ENCODE measurements around the gene NEAT1.

NEAT1 gene

DNA sequence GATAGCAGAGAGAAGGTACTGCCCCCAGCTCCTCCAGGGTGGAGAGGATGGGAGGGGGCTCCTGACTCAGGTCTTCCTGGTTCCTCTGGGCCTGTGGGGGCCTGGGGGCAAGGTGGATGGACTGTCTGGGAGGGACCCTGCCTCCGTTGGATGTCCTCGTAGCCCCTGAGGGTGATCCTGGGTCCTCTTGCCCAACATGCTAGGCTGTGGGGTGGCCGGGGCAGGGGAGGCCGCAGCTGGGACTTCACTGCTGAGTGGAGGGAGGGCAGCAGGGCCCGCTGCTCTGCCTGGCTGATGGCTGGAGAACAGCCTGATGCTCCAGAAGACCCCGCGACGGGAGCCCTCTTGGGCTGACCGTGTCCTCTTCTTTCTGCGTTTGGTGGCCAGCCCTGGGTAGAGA lies 22.8 kb upstream of the NEAT1 start:
- no peak overlapping the region for H3K27ac ChIP-seq (ENCODE audit: low read depth, low read length)
- peaks cover 26% of the 10 kb centered on the region for H3K36me3 ChIP-seq (ENCODE audit: insufficient read depth, low read length)
- H3K9ac ChIP-seq (ENCODE audit: low read depth, low read length): no peak overlapping the region
- H3K4me1 ChIP-seq (ENCODE audit: insufficient read depth, low read length): 0 out of 2 replicates have a peak, but pooled peaks cover 4% of the 10 kb centered on the region
- H3K27me3 ChIP-seq (ENCODE audit: insufficient read depth, low read length): no peaks in the 10 kb centered on the region
- no peaks in the 10 kb centered on the region for H3K9me3 ChIP-seq (ENCODE audit: insufficient read depth, low read depth, low read length)
- WGBS: 95% methylated on average over 10 of the region's 10 CpGs
- no peak overlapping the region for H3K4me3 ChIP-seq (ENCODE audit: low read length)

DNA sequence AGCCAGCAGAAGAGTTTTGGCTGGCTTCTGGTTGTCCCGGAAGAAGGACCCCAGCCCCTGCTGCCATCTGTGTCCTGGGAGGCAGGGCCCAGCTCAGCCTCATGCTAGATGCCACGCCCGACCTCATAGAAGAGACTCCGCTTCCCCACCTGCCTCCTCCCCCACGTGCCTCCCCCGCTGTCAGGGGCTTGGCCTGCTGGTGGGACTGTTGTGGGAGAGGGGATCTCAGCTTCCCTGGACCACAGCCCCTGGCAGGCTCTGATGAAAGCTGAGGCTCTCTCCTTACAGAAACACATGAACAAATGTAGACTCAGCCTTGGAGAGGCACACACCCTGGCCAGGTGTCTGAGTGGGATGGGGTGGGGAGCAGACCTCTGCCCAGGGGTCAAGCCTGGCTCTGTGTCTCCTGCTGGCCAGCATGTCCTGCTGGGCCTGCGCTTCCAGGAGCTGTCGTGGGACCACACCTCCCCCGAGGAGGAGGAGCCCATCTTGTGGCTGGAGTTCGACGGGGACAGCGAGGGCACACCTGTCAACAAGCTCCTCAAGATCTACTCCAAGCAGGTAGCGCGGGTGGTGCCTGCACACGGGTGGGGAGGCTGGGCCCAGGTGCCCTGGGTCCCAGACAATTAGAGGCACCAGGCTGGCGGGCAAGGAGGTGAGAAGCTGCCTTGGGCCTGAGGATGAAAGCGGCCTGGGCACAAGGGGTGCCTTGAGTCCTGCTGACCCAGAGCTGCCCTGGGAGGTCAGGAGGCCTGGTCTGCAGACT lies 22.1 kb upstream of the NEAT1 start:
- no peaks in the 10 kb centered on the region for H3K27me3 ChIP-seq (ENCODE audit: insufficient read depth, low read length)
- WGBS: 88% methylated on average over 15 of the region's 17 CpGs

DNA sequence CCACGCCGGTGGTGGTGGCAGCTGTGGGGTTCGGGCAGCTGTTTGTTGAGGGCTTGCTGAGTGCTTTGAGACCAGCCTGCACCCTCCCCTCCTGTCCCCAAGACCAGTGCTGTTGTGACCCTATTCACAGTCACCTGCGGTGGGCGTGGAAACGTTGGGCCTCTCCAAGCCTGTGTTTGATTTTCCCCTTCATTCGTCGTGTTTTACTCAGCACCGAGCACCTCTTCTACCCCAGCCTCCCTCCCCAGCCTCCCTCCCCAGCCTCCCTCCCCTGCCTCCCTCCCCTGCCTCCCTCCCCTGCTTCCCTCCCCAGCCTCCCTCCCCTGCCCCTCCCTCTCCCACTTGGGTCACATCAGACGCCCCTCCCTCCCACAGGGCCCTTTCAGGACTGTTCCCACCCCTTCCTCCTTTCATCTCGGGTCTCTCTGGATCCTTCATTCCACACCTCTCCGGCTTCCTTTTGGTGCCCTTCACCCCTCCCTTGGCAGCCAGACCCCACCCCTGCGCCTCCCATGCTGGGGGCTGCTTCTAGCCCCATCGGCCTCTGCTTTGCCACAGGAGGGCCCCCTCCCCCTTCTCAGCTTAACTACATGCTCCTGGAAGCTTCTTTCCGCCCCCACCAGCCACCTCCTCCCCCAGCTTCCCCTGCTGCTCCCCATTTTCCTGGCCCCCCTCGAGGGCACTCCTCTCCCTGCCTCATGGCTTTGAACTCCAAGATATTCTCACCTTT lies 21.4 kb upstream of the NEAT1 start:
- Histone ChIP-seq H3K27me3 (ENCODE audit: insufficient read depth, low read length) (no peaks in the 10 kb centered on the region), H3K9ac (ENCODE audit: low read depth, low read length) (no peak overlapping the region), H3K36me3 (ENCODE audit: insufficient read depth, low read length) (peaks cover 33% of the 10 kb centered on the region), H3K9me3 (ENCODE audit: insufficient read depth, low read depth, low read length) (no peaks in the 10 kb centered on the region), H3K27ac (ENCODE audit: low read depth, low read length) (no peak overlapping the region), H3K4me1 (ENCODE audit: insufficient read depth, low read length) (0 out of 2 replicates have a peak, but pooled peaks cover 4% of the 10 kb centered on the region), H3K4me3 (ENCODE audit: low read length) (no peak overlapping the region)
- 75% methylated on average over 16 of the region's 16 CpGs for WGBS

More for the DNA sequence above, 22.1 kb upstream of the NEAT1 start:
- Histone ChIP-seq H3K4me1 (ENCODE audit: insufficient read depth, low read length) (0 out of 2 replicates have a peak, but pooled peaks cover 4% of the 10 kb centered on the region), H3K27ac (ENCODE audit: low read depth, low read length) (no peak overlapping the region), H3K9me3 (ENCODE audit: insufficient read depth, low read depth, low read length) (no peaks in the 10 kb centered on the region), H3K4me3 (ENCODE audit: low read length) (no peak overlapping the region), H3K36me3 (ENCODE audit: insufficient read depth, low read length) (peaks cover 31% of the 10 kb centered on the region), H3K9ac (ENCODE audit: low read depth, low read length) (no peak overlapping the region)

DNA sequence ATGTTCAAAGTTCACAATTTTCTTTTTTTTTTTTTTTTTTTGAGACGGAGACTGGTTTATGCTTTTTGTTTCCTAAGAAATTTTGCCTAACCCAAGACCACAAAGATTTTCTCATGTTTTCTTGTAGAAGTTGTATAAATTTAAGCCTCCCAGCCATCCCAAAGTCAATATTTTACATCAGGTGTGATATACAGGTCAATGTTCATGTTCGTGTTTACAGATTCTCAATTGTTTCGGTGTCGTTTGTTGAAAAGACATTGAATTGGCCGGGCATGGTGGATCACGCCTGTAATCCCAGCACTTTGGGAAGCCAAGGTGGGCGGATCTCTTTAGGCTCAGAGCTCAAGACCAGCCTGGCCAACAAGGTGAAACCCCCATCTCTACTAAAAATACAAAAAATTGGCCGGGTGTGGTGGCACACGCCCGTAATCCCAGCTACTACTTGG lies 20.8 kb upstream of the NEAT1 start:
- Histone ChIP-seq H3K9ac (ENCODE audit: low read depth, low read length) (no peak overlapping the region), H3K27me3 (ENCODE audit: insufficient read depth, low read length) (no peaks in the 10 kb centered on the region), H3K36me3 (ENCODE audit: insufficient read depth, low read length) (peaks cover 33% of the 10 kb centered on the region), H3K4me1 (ENCODE audit: insufficient read depth, low read length) (0 out of 2 replicates have a peak, but pooled peaks cover 4% of the 10 kb centered on the region), H3K9me3 (ENCODE audit: insufficient read depth, low read depth, low read length) (no peaks in the 10 kb centered on the region), H3K27ac (ENCODE audit: low read depth, low read length) (no peak overlapping the region), H3K4me3 (ENCODE audit: low read length) (no peak overlapping the region)
- 94% methylated on average over 9 of the region's 10 CpGs for WGBS

DNA sequence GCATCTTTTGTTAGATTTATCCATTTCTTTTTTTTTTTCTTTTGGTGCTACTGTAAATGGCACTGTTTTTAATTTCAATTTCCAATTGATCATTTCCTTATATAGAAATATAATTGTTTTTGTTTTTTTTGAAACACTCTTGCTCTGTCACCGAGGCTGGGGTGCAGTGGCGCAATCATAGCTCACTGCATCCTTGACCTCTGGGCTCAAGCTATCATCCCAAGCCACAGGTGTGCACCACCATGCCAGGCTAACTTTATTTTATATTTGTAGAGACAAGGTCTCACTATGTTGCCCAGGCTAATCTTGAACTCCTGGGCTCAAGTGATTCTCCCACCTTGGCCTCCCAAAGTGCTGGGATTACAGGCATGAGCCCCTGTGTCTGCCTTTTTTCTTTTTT lies 19.8 kb upstream of the NEAT1 start:
- Histone ChIP-seq H3K9me3 (ENCODE audit: insufficient read depth, low read depth, low read length) (no peaks in the 10 kb centered on the region), H3K27ac (ENCODE audit: low read depth, low read length) (no peak overlapping the region), H3K36me3 (ENCODE audit: insufficient read depth, low read length) (peaks cover 26% of the 10 kb centered on the region), H3K4me3 (ENCODE audit: low read length) (no peak overlapping the region), H3K27me3 (ENCODE audit: insufficient read depth, low read length) (no peaks in the 10 kb centered on the region), H3K4me1 (ENCODE audit: insufficient read depth, low read length) (0 out of 2 replicates have a peak, but pooled peaks cover 4% of the 10 kb centered on the region), H3K9ac (ENCODE audit: low read depth, low read length) (no peak overlapping the region)
- WGBS: 87% methylated on average over 2 of the region's 2 CpGs

DNA sequence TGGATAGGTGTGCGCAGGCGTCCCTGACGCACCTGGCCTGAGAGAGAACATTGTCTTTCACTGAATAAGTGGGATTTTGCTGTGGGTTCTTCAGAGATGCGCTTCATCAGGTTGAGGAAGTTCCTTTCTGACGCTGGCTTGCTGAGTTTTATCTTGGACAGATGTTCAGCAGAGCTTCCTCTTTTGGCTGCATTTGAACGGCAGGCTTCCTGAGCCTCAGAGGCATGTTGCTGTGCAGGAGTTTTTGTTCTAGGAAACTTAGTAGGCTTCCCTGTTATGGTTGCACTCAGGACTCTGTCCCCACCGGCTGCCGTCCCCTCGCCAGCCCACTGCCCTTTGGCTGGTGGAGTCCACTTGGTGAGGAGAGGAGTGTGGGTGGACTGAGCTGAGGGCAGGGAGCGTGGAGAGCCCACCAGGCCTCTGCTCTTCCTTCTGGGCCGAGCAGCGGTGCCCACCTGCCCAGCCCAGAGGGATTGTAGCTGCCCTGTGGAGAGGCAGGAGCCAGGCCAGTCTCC lies 18.9 kb upstream of the NEAT1 start:
- no peak overlapping the region for H3K27ac ChIP-seq (ENCODE audit: low read depth, low read length)
- no peak overlapping the region for H3K9ac ChIP-seq (ENCODE audit: low read depth, low read length)
- H3K9me3 ChIP-seq (ENCODE audit: insufficient read depth, low read depth, low read length): no peaks in the 10 kb centered on the region
- H3K36me3 ChIP-seq (ENCODE audit: insufficient read depth, low read length): peaks cover 25% of the 10 kb centered on the region
- 0 out of 2 replicates have a peak, but pooled peaks cover 4% of the 10 kb centered on the region for H3K4me1 ChIP-seq (ENCODE audit: insufficient read depth, low read length)
- 96% methylated on average over 12 of the region's 12 CpGs for WGBS
- H3K4me3 ChIP-seq (ENCODE audit: low read length): no peak overlapping the region
- no peaks in the 10 kb centered on the region for H3K27me3 ChIP-seq (ENCODE audit: insufficient read depth, low read length)

DNA sequence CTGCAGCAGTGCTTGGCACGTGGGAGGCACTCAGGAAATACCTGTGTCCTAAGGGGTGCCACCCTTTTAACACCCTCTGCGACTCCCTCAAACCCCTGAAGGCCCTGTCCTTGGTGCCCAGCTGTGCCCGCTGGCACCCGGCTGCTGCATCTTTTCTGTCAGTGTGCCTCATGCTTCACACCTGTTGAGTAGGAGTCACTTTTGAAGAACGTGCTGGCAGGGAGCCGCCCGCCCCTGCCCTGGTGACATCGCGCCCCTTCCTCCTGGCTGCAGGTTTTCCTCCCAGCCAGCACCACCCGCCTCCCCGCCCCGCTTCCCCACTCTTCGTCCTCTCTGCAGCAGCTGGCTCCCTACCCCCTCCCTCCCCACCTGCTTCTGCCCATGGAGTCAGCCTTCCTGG lies 18.4 kb upstream of the NEAT1 start:
- Histone ChIP-seq H3K27ac (ENCODE audit: low read depth, low read length) (no peak overlapping the region), H3K4me1 (ENCODE audit: insufficient read depth, low read length) (0 out of 2 replicates have a peak, but pooled peaks cover 4% of the 10 kb centered on the region), H3K27me3 (ENCODE audit: insufficient read depth, low read length) (no peaks in the 10 kb centered on the region), H3K36me3 (ENCODE audit: insufficient read depth, low read length) (peaks cover 25% of the 10 kb centered on the region), H3K9me3 (ENCODE audit: insufficient read depth, low read depth, low read length) (no peaks in the 10 kb centered on the region), H3K4me3 (ENCODE audit: low read length) (no peak overlapping the region), H3K9ac (ENCODE audit: low read depth, low read length) (no peak overlapping the region)
- 93% methylated on average over 13 of the region's 13 CpGs for WGBS

DNA sequence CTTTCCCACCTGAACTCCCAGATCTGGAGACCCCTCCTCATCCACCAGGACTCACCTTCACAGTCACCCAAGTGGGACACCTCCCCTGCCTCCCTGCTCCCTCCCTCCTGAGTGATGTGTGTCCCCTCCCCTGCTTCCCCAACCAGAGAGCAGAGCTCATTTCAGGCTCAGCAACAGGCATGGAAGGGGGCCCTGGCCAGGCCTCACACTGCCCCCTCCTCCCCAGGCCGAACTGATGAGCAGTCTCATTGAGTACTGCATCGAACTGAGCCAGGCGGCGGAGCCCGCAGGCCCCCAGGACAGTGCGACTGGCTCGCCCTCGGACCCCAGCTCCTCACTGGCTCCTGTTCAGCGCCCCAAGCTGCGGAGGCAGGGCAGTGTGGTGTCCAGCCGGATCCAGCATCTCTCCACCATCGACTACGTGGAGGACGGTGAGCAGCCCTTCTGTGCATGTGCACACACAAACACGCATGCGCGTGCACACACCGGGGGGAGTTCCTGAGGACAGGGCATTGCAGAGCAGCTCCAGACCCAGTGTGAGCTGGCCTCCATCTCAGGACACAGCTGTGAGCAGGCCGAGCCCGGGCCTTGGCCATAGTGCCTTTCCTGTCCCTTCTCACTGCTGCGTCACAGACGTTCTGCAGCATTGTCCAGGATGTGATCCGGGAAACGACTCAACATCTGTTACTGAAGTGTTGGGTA lies 17.8 kb upstream of the NEAT1 start:
- Histone ChIP-seq H3K9ac (ENCODE audit: low read depth, low read length) (no peak overlapping the region), H3K4me1 (ENCODE audit: insufficient read depth, low read length) (0 out of 2 replicates have a peak, but pooled peaks cover 4% of the 10 kb centered on the region), H3K27me3 (ENCODE audit: insufficient read depth, low read length) (no peaks in the 10 kb centered on the region), H3K4me3 (ENCODE audit: low read length) (no peak overlapping the region), H3K27ac (ENCODE audit: low read depth, low read length) (no peak overlapping the region), H3K9me3 (ENCODE audit: insufficient read depth, low read depth, low read length) (no peaks in the 10 kb centered on the region), H3K36me3 (ENCODE audit: insufficient read depth, low read length) (peaks cover 25% of the 10 kb centered on the region)
- WGBS: 96% methylated on average over 24 of the region's 24 CpGs

DNA sequence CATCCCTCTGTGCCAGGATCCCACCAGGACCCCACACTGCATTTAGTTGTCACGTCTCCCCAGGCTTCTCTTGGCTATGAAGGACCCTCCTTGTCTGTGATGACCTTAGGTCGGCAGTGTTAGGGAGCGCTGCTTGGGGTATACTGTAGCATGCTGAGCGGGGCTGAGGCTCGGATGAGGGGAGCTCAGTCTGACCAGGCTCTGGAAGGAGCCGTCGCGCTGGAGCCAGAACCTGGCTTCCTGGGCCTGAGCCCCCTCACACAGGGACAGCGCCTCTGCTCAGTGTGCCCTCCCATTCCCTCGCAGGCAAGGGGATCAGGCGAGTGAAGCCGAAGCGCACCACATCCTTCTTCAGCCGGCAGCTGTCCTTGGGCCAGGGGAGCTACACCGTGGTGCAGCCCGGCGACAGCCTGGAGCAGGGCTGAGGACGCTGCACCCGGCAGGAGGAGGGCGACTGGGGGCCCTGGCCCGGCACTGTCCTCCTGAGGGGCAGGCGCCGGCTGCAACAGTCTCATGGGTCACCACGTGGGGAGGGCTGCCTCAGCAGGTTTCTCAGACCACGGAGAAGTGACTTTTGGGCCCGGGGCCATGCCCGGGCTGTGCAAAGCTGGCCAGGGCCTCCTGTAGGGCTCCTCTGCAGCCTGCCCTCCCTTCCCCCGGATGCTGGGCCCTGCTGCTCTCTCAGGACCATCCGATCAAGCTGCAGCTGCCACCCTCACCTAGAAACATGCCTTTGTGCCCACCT lies 11.5 kb upstream of the NEAT1 start:
- H3K36me3 ChIP-seq (ENCODE audit: insufficient read depth, low read length): peaks cover 4% of the 10 kb centered on the region; the same call in 1 of the 2 replicates
- 92% methylated on average over 29 of the region's 29 CpGs for WGBS

DNA sequence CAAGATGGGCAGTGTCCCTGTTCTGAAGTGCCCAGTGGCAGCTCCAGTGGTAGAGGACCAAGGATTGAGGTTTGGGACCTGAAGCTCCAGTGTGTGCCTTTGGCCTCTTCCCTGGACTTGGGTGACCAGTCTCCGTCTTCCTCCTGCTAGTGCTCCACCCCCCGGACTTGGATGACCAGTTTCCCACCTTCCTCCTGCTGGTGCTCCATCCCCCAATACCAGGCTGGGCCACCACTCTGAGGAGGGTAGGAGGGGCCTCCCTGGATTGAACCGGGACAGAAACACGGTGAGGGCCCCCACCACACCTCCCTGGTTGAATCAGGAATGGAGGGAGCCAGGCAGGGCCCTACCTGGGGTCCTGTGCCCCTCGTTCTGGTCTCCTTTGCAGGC lies 10.9 kb upstream of the NEAT1 start:
- peaks cover 4% of the 10 kb centered on the region; the same call in 1 of the 2 replicates for H3K36me3 ChIP-seq (ENCODE audit: insufficient read depth, low read length)
- peaks cover 6% of the 10 kb centered on the region; the same call in 1 of the 2 replicates for H3K4me1 ChIP-seq (ENCODE audit: insufficient read depth, low read length)
- WGBS: 90% methylated on average over 5 of the region's 5 CpGs
- no peak overlapping the region for H3K9ac ChIP-seq (ENCODE audit: low read depth, low read length)
- no peaks in the 10 kb centered on the region for H3K9me3 ChIP-seq (ENCODE audit: insufficient read depth, low read depth, low read length)
- H3K4me3 ChIP-seq (ENCODE audit: low read length): no peak overlapping the region
- H3K27me3 ChIP-seq (ENCODE audit: insufficient read depth, low read length): no peaks in the 10 kb centered on the region
- H3K27ac ChIP-seq (ENCODE audit: low read depth, low read length): no peak overlapping the region

More for the DNA sequence above, 11.5 kb upstream of the NEAT1 start:
- H3K4me1 ChIP-seq (ENCODE audit: insufficient read depth, low read length): 0 out of 2 replicates have a peak, but pooled peaks cover 2% of the 10 kb centered on the region
- H3K4me3 ChIP-seq (ENCODE audit: low read length): no peak overlapping the region
- no peak overlapping the region for H3K27ac ChIP-seq (ENCODE audit: low read depth, low read length)
- H3K9ac ChIP-seq (ENCODE audit: low read depth, low read length): no peak overlapping the region
- H3K9me3 ChIP-seq (ENCODE audit: insufficient read depth, low read depth, low read length): no peaks in the 10 kb centered on the region
- no peaks in the 10 kb centered on the region for H3K27me3 ChIP-seq (ENCODE audit: insufficient read depth, low read length)

Data from HUES64 (cell line).